ENCODE data around the gene SLC24A4. TPM values are rescaled to one million over a fixed set of nuclear protein-coding genes. Genes with fewer than 3 reads are reported as not detected.

SLC24A4 gene
- total and polyA plus RNA-seq, 4 donors: 0.25 to 2.9 (median 0.63) TPM

DNA sequence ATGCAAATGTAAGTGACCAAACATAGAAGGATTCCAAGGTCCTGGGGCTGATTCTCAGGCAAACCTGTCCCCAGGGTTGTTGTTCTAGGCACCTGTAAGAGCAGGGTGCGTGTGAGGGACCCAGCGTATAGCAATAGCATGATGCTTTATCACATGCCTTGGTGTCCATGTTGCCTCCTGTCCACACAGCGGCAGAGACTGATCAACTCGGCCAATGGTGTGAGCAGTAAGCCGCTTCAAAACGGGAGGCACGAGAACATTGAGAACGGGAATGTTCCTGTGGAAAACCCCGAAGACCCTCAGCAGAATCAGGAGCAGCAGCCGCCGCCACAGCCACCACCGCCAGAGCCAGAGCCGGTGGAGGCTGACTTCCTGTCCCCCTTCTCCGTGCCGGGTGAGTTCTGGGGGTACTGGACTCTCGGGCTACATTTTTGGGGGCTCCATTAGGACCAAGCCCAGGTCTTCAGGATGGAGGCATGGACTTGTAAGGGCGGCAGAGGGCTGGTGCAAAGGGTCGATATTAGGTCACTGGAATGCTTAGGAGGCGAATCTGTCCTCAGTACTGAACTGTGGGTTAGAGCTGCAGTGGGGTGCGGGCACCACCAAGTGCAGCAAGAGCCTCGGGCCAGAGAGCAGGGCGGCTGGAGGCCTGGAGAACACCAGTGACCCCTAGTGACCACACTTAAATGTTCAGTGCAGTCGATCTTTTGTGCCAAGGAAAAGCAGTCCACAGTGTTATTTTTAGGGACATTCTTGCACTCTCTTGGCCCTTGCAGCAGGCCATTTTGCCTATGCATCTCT, 133.4 kb downstream of the SLC24A4 start:
- whole genome bisulfite sequencing, 2 donors: 61 to 62% methylated on average over 23 of the region's 23 CpGs
- Histone ChIP-seq H3K4me1 (ENCODE audit: control insufficient read depth in 1 of 2, insufficient read depth in 2 of 2, low read length in 2 of 2) (no peaks in the 10 kb centered on the region), H3K36me3 (ENCODE audit: control insufficient read depth in 1 of 2, insufficient read depth in 2 of 2, low read length in 1 of 2) (no peaks in the 10 kb centered on the region), H3K4me3 (ENCODE audit: low read length in 2 of 2) (no peak overlapping the region), H3K27me3 (ENCODE audit: control insufficient read depth in 1 of 2, insufficient read depth in 2 of 2, low read length in 1 of 2) (no peaks in the 10 kb centered on the region), H3K9me3 (ENCODE audit: control insufficient read depth, low read length) (no peaks in the 10 kb centered on the region), H3K27ac (ENCODE audit: low read depth in 1 of 2, low read length in 2 of 2) (no peak overlapping the region)
- intact Hi-C loops (cut with DNase I): loop anchor here (2.0 to 5.0 kb wide), 3 partner anchors 146 to 324 kb away; no protein-coding TSS in a partner anchor
- DNase-seq (peak; percentile 76 to 82), ATAC-seq (ENCODE audit: low FRiP score) (peak; percentile 83)

DNA sequence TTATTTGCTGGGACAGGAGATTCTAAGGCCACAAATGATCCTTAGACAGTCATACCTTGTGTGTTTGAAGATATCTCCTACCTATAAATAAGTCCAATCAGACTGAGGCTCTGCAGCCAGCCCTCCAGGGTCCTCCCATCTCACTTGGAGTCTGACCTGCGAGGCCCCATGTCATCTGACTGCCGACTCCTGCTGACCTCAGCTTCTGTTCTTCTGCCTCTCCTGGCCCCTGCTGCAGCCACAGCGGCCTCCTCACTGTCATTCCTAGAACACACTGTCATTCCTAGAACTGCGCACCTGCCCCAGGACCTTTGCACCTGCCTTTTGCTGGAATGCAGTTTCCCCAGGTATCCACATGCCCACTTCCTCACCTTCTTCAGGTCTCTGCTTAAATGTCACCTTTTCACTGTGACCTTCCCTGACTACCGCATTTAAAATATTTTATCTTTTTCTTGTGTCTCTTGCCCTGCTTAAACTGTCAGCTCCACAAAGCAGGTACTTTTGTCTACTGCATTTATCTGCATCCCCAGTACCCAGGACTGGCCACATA, 134.1 kb downstream of the SLC24A4 start:
- no peaks in the 10 kb centered on the region for H3K4me1 ChIP-seq (ENCODE audit: control insufficient read depth in 1 of 2, insufficient read depth in 2 of 2, low read length in 2 of 2)
- H3K36me3 ChIP-seq (ENCODE audit: control insufficient read depth in 1 of 2, insufficient read depth in 2 of 2, low read length in 1 of 2): no peaks in the 10 kb centered on the region
- ATAC-seq (ENCODE audit: low FRiP score) (no peak), DNase-seq (peak in 1 of 2 donors; percentile 39)
- intact Hi-C loops (cut with DNase I): loop anchor here (2.0 to 5.0 kb wide), 3 partner anchors 145 to 325 kb away; no protein-coding TSS in a partner anchor
- H3K4me3 ChIP-seq (ENCODE audit: low read length in 2 of 2): no peak overlapping the region
- H3K27me3 ChIP-seq (ENCODE audit: control insufficient read depth in 1 of 2, insufficient read depth in 2 of 2, low read length in 1 of 2): no peaks in the 10 kb centered on the region
- no peaks in the 10 kb centered on the region for H3K9me3 ChIP-seq (ENCODE audit: control insufficient read depth, low read length)
- 77 to 82% methylated on average over 5 of the region's 5 CpGs for WGBS, 2 donors
- no peak overlapping the region for H3K27ac ChIP-seq (ENCODE audit: low read depth in 1 of 2, low read length in 2 of 2)

- Histone ChIP-seq H3K4me3 (ENCODE audit: low read length in 2 of 2) (no peak overlapping the region), H3K27me3 (ENCODE audit: control insufficient read depth in 1 of 2, insufficient read depth in 2 of 2, low read length in 1 of 2) (no peaks in the 10 kb centered on the region), H3K36me3 (ENCODE audit: control insufficient read depth in 1 of 2, insufficient read depth in 2 of 2, low read length in 1 of 2) (no peaks in the 10 kb centered on the region), H3K9me3 (ENCODE audit: control insufficient read depth, low read length) (no peaks in the 10 kb centered on the region), H3K27ac (ENCODE audit: low read depth in 1 of 2, low read length in 2 of 2) (no peak overlapping the region), H3K4me1 (ENCODE audit: control insufficient read depth in 1 of 2, insufficient read depth in 2 of 2, low read length in 2 of 2) (no peaks in the 10 kb centered on the region)
- intact Hi-C loops (cut with DNase I): loop anchor here (5.0 kb wide), 2 partner anchors 144 to 326 kb away; no protein-coding TSS in a partner anchor
- no peak for ATAC-seq (ENCODE audit: low FRiP score)
- WGBS, 2 donors: 94 to 95% methylated on average over 16 to 17 of the region's 17 CpGs
- peak in 1 of 2 donors; percentile 42 for DNase-seq
Observed at GRCh38 chr14:92458136-92459029, 135.4 kb downstream of the SLC24A4 start.

- H3K36me3 ChIP-seq (ENCODE audit: control insufficient read depth in 1 of 2, insufficient read depth in 2 of 2, low read length in 1 of 2): no peaks in the 10 kb centered on the region
- H3K9me3 ChIP-seq (ENCODE audit: control insufficient read depth, low read length): no peaks in the 10 kb centered on the region
- DNase-seq (no peak), ATAC-seq (ENCODE audit: low FRiP score) (no peak)
- intact Hi-C loops (cut with DNase I): loop anchor here (5.0 kb wide), 2 partner anchors 143 to 327 kb away; no protein-coding TSS in a partner anchor
- 85 to 86% methylated on average over 18 of the region's 18 CpGs for WGBS, 2 donors
- no peaks in the 10 kb centered on the region for H3K4me1 ChIP-seq (ENCODE audit: control insufficient read depth in 1 of 2, insufficient read depth in 2 of 2, low read length in 2 of 2)
- no peak overlapping the region for H3K4me3 ChIP-seq (ENCODE audit: low read length in 2 of 2)
- no peak overlapping the region for H3K27ac ChIP-seq (ENCODE audit: low read depth in 1 of 2, low read length in 2 of 2)
- H3K27me3 ChIP-seq (ENCODE audit: control insufficient read depth in 1 of 2, insufficient read depth in 2 of 2, low read length in 1 of 2): no peaks in the 10 kb centered on the region
Observed at GRCh38 chr14:92459030-92459949, 136.3 kb downstream of the SLC24A4 start.

DNA sequence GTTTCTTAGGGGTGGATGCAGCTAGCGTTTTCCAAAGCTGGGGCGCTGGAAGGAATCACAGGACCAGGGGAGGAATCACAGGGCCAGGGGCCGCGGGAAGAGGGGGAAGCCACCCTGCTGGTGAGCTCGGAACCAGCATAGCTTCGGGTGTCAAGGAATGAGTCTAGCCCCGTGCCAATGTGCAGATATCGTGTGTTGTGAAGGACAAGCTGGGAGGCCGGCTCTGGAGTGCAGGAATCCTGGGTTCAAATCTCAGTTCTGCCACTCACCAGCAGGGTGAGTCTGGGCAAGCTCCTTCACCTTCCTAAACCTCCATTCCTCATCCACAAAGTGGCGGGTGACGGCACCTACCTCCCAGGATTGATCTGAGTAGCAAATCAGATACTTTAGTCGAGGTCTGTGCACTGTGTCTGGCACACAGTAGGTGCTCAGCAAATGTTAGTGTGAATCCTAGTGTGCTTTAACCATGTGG, 137.0 kb downstream of the SLC24A4 start:
- no peaks in the 10 kb centered on the region for H3K27me3 ChIP-seq (ENCODE audit: control insufficient read depth in 1 of 2, insufficient read depth in 2 of 2, low read length in 1 of 2)
- WGBS, 2 donors: 85 to 87% methylated on average over 12 of the region's 12 CpGs
- peak overlapping the region in 1 of 2 donors; percentile 45 for H3K27ac ChIP-seq (ENCODE audit: low read depth in 1 of 2, low read length in 2 of 2)
- intact Hi-C loops (cut with DNase I): loop anchor here (5.0 kb wide), 3 partner anchors 142 to 328 kb away; no protein-coding TSS in a partner anchor
- no peak overlapping the region for H3K4me3 ChIP-seq (ENCODE audit: low read length in 2 of 2)
- no peaks in the 10 kb centered on the region for H3K9me3 ChIP-seq (ENCODE audit: control insufficient read depth, low read length)
- H3K36me3 ChIP-seq (ENCODE audit: control insufficient read depth in 1 of 2, insufficient read depth in 2 of 2, low read length in 1 of 2): no peaks in the 10 kb centered on the region
- DNase-seq: no peak
- ATAC-seq (ENCODE audit: low FRiP score): no peak
- H3K4me1 ChIP-seq (ENCODE audit: control insufficient read depth in 1 of 2, insufficient read depth in 2 of 2, low read length in 2 of 2): no peaks in the 10 kb centered on the region

- H3K36me3 ChIP-seq (ENCODE audit: control insufficient read depth in 1 of 2, insufficient read depth in 2 of 2, low read length in 1 of 2): no peaks in the 10 kb centered on the region
- no peak for DNase-seq
- H3K9me3 ChIP-seq (ENCODE audit: control insufficient read depth, low read length): no peaks in the 10 kb centered on the region
- H3K4me1 ChIP-seq (ENCODE audit: control insufficient read depth in 1 of 2, insufficient read depth in 2 of 2, low read length in 2 of 2): no peaks in the 10 kb centered on the region
- intact Hi-C loops (cut with DNase I): loop anchor here in 1 of 2 donors (5.0 kb wide), 1 partner anchor 227 kb away; no protein-coding TSS in a partner anchor
- 81 to 86% methylated on average over 6 of the region's 6 CpGs for WGBS, 2 donors
- H3K27me3 ChIP-seq (ENCODE audit: control insufficient read depth in 1 of 2, insufficient read depth in 2 of 2, low read length in 1 of 2): no peaks in the 10 kb centered on the region
- H3K27ac ChIP-seq (ENCODE audit: low read depth in 1 of 2, low read length in 2 of 2): peak overlapping the region in 1 of 2 donors; percentile 48
- no peak overlapping the region for H3K4me3 ChIP-seq (ENCODE audit: low read length in 2 of 2)
- ATAC-seq (ENCODE audit: low FRiP score): no peak
Observed at GRCh38 chr14:92460541-92460915, 137.6 kb downstream of the SLC24A4 start.

DNA sequence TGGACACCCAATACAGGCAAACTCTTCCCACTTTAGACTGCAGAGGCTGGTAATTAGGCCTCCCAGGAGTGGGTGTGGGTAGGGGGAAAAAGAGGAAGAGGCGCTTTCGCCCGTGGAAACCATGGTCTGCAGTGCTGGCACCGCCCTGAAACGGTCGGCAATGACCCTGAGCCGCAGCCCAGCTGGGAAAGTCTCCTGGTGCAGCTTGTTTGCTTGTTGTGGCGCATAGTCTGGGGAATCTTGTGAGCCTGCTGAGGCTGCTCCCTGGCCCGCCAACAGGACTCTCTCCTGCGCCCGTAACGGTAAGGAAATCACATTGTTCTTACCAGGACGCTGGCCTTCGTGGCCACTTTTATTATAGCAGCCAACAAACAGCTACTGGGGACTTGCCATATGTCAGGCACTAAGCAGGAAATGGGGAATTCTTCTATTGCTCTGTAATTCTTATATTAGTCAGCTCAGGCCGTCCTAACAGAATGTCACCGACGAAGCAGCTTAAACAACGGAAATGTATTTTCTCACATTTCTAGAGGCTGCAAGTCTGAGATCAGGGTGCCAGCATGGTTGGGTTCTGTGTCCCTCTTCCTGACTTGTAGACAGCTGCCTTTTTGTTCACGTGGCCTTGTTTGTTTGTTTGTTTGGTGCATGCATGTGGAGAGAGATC, 138.1 kb downstream of the SLC24A4 start:
- 18 to 24% methylated on average over 19 of the region's 19 CpGs for WGBS, 2 donors
- Histone ChIP-seq H3K36me3 (ENCODE audit: control insufficient read depth in 1 of 2, insufficient read depth in 2 of 2, low read length in 1 of 2) (no peaks in the 10 kb centered on the region), H3K9me3 (ENCODE audit: control insufficient read depth, low read length) (no peaks in the 10 kb centered on the region), H3K27ac (ENCODE audit: low read depth in 1 of 2, low read length in 2 of 2) (peak overlapping the region in 1 of 2 donors; percentile 66), H3K27me3 (ENCODE audit: control insufficient read depth in 1 of 2, insufficient read depth in 2 of 2, low read length in 1 of 2) (no peaks in the 10 kb centered on the region), H3K4me3 (ENCODE audit: low read length in 2 of 2) (no peak overlapping the region), H3K4me1 (ENCODE audit: control insufficient read depth in 1 of 2, insufficient read depth in 2 of 2, low read length in 2 of 2) (no peaks in the 10 kb centered on the region)
- intact Hi-C loops (cut with DNase I): loop anchor here in 1 of 2 donors (5.0 kb wide), 1 partner anchor 226 kb away; no protein-coding TSS in a partner anchor
- ATAC-seq (ENCODE audit: low FRiP score) (peak; percentile 39), DNase-seq (peak; percentile 62 to 75)

Data from aorta (tissue), 5 donors.